Epithelial cell of prostate (primary cell): ENCODE measurements around the gene GLIS1.

Experiments
- DNase-seq: peaks from one replicate; pipeline ENCODE4 v3.0.0-alpha.2; 2011; ENCODE audit warnings: low read depth, low spot score
- H3K27ac ChIP-seq: fragments of 450-650 bp; 2 replicates; pipeline ENCODE4 v1.5.1; 2017; ENCODE audit warnings: mild to moderate bottlenecking

The GLIS1 gene

GRCh38 chr1:53587252-53587988, 151.5 kb downstream of the GLIS1 start:
- no peak overlapping the region for H3K27ac ChIP-seq
- no peak for DNase-seq

GRCh38 chr1:53586765-53587164, 152.2 kb downstream of the GLIS1 start:
- no peak for DNase-seq
- H3K27ac ChIP-seq = no peak overlapping the region

- no peak overlapping the region for H3K27ac ChIP-seq
- no peak for DNase-seq
Measured at GRCh38 chr1:53585565-53585964, 153.4 kb downstream of the GLIS1 start.

GRCh38 chr1:53585129-53585528, 153.8 kb downstream of the GLIS1 start:
- no peak for DNase-seq
- no peak overlapping the region for H3K27ac ChIP-seq

GRCh38 chr1:53584777-53585107, 154.2 kb downstream of the GLIS1 start:
- no peak for DNase-seq
- no peak overlapping the region for H3K27ac ChIP-seq

- H3K27ac ChIP-seq = no peak overlapping the region
- no peak for DNase-seq
Measured at GRCh38 chr1:53583868-53584776, 154.8 kb downstream of the GLIS1 start.

GRCh38 chr1:53583021-53583867, 155.7 kb downstream of the GLIS1 start:
- DNase-seq = no peak
- no peak overlapping the region for H3K27ac ChIP-seq

- DNase-seq = no peak
- H3K27ac ChIP-seq = no peak overlapping the region
Measured at GRCh38 chr1:53582211-53583020, 156.5 kb downstream of the GLIS1 start.

- no peak overlapping the region for H3K27ac ChIP-seq
- no peak for DNase-seq
Measured at GRCh38 chr1:53581476-53581875, 157.5 kb downstream of the GLIS1 start.

GRCh38 chr1:53580739-53581475, 158.1 kb downstream of the GLIS1 start:
- H3K27ac ChIP-seq = no peak overlapping the region
- DNase-seq = no peak

GRCh38 chr1:53580009-53580400, 159.0 kb downstream of the GLIS1 start:
- H3K27ac ChIP-seq = no peak overlapping the region
- no peak for DNase-seq

- DNase-seq = no peak
- no peak overlapping the region for H3K27ac ChIP-seq
Measured at GRCh38 chr1:53579221-53580008, 159.5 kb downstream of the GLIS1 start.

GRCh38 chr1:53578358-53578757, 160.6 kb downstream of the GLIS1 start:
- no peak overlapping the region for H3K27ac ChIP-seq
- DNase-seq = no peak

GRCh38 chr1:53577761-53578100, 161.2 kb downstream of the GLIS1 start:
- H3K27ac ChIP-seq = no peak overlapping the region
- DNase-seq = no peak

- DNase-seq = no peak
- no peak overlapping the region for H3K27ac ChIP-seq
Measured at GRCh38 chr1:53576866-53577760, 161.9 kb downstream of the GLIS1 start.

GRCh38 chr1:53576381-53576801, 162.6 kb downstream of the GLIS1 start:
- no peak for DNase-seq

GRCh38 chr1:53575955-53576320, 163.0 kb downstream of the GLIS1 start:
- no peak for DNase-seq
- H3K27ac ChIP-seq = no peak overlapping the region

More at GRCh38 chr1:53576381-53576801, 162.6 kb downstream of the GLIS1 start:
- H3K27ac ChIP-seq = no peak overlapping the region
